Activated CD4-positive, alpha-beta T cell treated with anti-CD3 and anti-CD28 coated beads, Interleukin-2, amount 10 ng/mL, durations not matched to agents 24 days and 14 days (primary cell): Measurements from ENCODE around the gene GLG1. TPM values are rescaled to one million over a fixed set of nuclear protein-coding genes. Genes with fewer than 3 reads are reported as not detected.
A peak's percentile ranks its signal among the peaks of the same experiment; 100 is the strongest.

Experiments
- DNase-seq: peaks from one replicate; pipeline ENCODE4 v3.0.0; 2022
- H3K27ac Mint-ChIP-seq: one replicate; pipeline ENCODE4 v1.8.0; 2022; ENCODE audit warnings: mild to moderate bottlenecking, mixed read lengths
- H3K27me3 Mint-ChIP-seq: one replicate; pipeline ENCODE4 v1.8.0; 2022; ENCODE audit warnings: mixed read lengths
- H3K36me3 Mint-ChIP-seq: one replicate; pipeline ENCODE4 v1.8.0; 2022; ENCODE audit warnings: low read depth, mild to moderate bottlenecking, mixed read lengths
- H3K4me1 Mint-ChIP-seq: one replicate; pipeline ENCODE4 v1.8.0; 2021; ENCODE audit warnings: mixed read lengths
- H3K4me3 Mint-ChIP-seq: one replicate; pipeline ENCODE4 v1.8.0; 2022; ENCODE audit warnings: mild to moderate bottlenecking, moderate library complexity, mixed read lengths
- H3K9me3 Mint-ChIP-seq: one replicate; pipeline ENCODE4 v1.8.0; 2021; ENCODE audit warnings: mixed read lengths
- intact Hi-C: fragments of 100-400 bp; cut with micrococcal nuclease; formaldehyde crosslinking; loops from one replicate; pipeline ENCODE4 v1.15.1; 2023
- total RNA-seq: library from RNA; stranded (reverse); gene quantifications from 2 replicates; pipeline ENCODE4 v1.2.3, GENCODE V29; 2022

GLG1 gene
- total RNA-seq, 1 donor from 2014 or later: 64.7 TPM

GRCh38 chr16:74605332-74605731, 1.6 kb downstream of the GLG1 start:
- Mint-ChIP-seq H3K4me1 (peaks cover 67% of the 10 kb centered on the region), H3K4me3 (peak overlapping the region; percentile 87), H3K36me3 (peaks cover 19% of the 10 kb centered on the region), H3K9me3 (peaks cover 3% of the 10 kb centered on the region), H3K27me3 (no peaks in the 10 kb centered on the region), H3K27ac (peak overlapping the region; percentile 35)
- intact Hi-C loops: loop anchor here (5.0 to 10.0 kb wide), 2 partner anchors 241 to 308 kb away; partner anchors contain the start of gene PSMD7
- no peak for DNase-seq

GRCh38 chr16:74603848-74604247, 3.1 kb downstream of the GLG1 start:
- Mint-ChIP-seq H3K27ac (no peak overlapping the region), H3K4me1 (peaks cover 73% of the 10 kb centered on the region), H3K36me3 (peaks cover 21% of the 10 kb centered on the region), H3K27me3 (no peaks in the 10 kb centered on the region), H3K4me3 (peak overlapping the region; percentile 87), H3K9me3 (no peaks in the 10 kb centered on the region)
- no peak for DNase-seq
- intact Hi-C loops: loop anchor here (10.0 kb wide), 1 partner anchor 239 kb away; no protein-coding TSS in a partner anchor

- Mint-ChIP-seq H3K27me3 (no peaks in the 10 kb centered on the region), H3K27ac (peak overlapping the region; percentile 91), H3K4me1 (peaks cover 66% of the 10 kb centered on the region), H3K9me3 (no peaks in the 10 kb centered on the region), H3K36me3 (peaks cover 33% of the 10 kb centered on the region), H3K4me3 (peak overlapping the region; percentile 78)
- intact Hi-C loops: loop anchor here (10.0 kb wide), 1 partner anchor 236 kb away; no protein-coding TSS in a partner anchor
- peak; percentile 91 for DNase-seq
Observed at GRCh38 chr16:74601126-74601871, 5.6 kb downstream of the GLG1 start.

GRCh38 chr16:74596586-74596985, 10.3 kb downstream of the GLG1 start:
- H3K27me3 Mint-ChIP-seq: no peaks in the 10 kb centered on the region
- H3K27ac Mint-ChIP-seq: no peak overlapping the region
- no peaks in the 10 kb centered on the region for H3K9me3 Mint-ChIP-seq
- H3K4me3 Mint-ChIP-seq: no peak overlapping the region
- no peak for DNase-seq
- intact Hi-C loops: no loop called here
- H3K4me1 Mint-ChIP-seq: peaks cover 38% of the 10 kb centered on the region
- peaks cover 31% of the 10 kb centered on the region for H3K36me3 Mint-ChIP-seq

GRCh38 chr16:74592847-74593246, 14.1 kb downstream of the GLG1 start:
- no peak for DNase-seq
- intact Hi-C loops: no loop called here
- Mint-ChIP-seq H3K4me1 (peaks cover 19% of the 10 kb centered on the region), H3K27ac (no peak overlapping the region), H3K27me3 (no peaks in the 10 kb centered on the region), H3K4me3 (no peak overlapping the region), H3K9me3 (no peaks in the 10 kb centered on the region), H3K36me3 (peaks cover 24% of the 10 kb centered on the region)

GRCh38 chr16:74591876-74592650, 14.9 kb downstream of the GLG1 start:
- no peak for DNase-seq
- Mint-ChIP-seq H3K27me3 (no peaks in the 10 kb centered on the region), H3K4me1 (peaks cover 24% of the 10 kb centered on the region), H3K27ac (no peak overlapping the region), H3K4me3 (no peak overlapping the region), H3K36me3 (peaks cover 24% of the 10 kb centered on the region), H3K9me3 (no peaks in the 10 kb centered on the region)
- intact Hi-C loops: no loop called here

GRCh38 chr16:74586948-74587347, 20.0 kb downstream of the GLG1 start:
- H3K27me3 Mint-ChIP-seq: no peaks in the 10 kb centered on the region
- intact Hi-C loops: no loop called here
- H3K36me3 Mint-ChIP-seq: peaks cover 13% of the 10 kb centered on the region
- H3K4me1 Mint-ChIP-seq: peaks cover 24% of the 10 kb centered on the region
- H3K4me3 Mint-ChIP-seq: no peak overlapping the region
- no peak overlapping the region for H3K27ac Mint-ChIP-seq
- no peak for DNase-seq
- no peaks in the 10 kb centered on the region for H3K9me3 Mint-ChIP-seq

DNA sequence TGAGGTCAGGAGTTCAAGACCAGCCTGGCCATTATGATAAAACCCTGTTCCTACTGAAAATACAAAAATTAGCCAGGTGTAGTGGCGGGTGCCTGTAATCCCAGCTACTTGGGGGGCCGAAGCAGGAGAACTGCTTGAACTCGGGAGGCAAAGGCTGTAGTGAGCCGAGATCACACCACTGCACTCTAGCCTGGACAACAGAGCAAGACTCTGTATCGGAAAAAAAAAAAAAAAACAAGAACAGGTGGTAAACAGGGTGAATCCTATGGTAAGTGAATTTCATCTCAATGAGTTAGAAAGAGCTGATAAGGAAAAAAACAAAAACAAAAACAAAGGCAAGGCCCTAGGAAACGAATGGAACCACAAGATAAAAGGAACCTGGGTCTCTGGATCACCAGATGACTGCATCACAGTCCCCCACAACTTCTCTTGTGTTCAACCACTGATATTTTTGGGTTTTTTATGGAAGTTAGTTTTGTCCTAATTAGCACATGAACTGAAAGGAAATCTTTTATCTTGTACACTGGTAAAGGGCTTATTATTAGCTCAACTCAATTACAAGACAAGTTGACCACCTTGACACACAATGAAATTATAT, 21.0 kb downstream of the GLG1 start:
- no peak for DNase-seq
- H3K27me3 Mint-ChIP-seq: no peaks in the 10 kb centered on the region
- peaks cover 15% of the 10 kb centered on the region for H3K36me3 Mint-ChIP-seq
- intact Hi-C loops: no loop called here
- H3K27ac Mint-ChIP-seq: no peak overlapping the region
- H3K4me3 Mint-ChIP-seq: no peak overlapping the region
- no peaks in the 10 kb centered on the region for H3K9me3 Mint-ChIP-seq
- peaks cover 28% of the 10 kb centered on the region for H3K4me1 Mint-ChIP-seq

DNA sequence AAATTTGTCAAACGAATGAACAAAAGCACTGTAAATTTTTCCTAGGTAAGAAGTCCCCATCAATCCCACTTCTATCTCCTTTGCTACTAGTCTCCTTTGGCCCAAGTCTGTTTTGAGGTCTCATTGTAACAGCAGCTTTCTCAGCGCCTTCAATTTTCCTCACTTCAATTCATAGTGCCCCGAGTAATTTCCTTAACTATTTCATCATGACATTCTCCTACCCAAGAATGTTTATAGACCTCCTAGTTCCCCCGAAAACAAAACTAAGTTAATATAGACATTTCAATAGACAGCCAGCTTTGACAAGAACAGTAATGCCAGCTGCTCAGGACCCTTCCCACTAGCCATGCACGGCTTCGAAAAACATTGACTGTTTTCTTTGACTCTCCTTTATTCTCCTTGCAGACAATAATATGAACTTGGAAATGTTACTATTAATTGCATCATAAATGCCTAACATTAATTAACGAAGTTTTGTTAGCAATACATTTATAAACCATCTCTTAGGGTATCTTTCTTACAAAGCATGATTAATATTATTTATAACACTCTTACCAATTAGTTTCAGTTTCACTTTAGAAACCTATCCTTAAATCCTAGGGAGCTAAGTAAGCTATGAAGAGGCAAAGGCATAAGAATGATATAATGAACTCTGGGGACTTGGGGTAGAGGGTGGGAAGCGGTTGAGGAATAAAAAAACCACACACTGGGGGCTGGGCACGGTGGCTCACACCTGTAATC, 22.8 kb downstream of the GLG1 start:
- Mint-ChIP-seq H3K27ac (no peak overlapping the region), H3K9me3 (no peaks in the 10 kb centered on the region), H3K4me1 (peaks cover 34% of the 10 kb centered on the region), H3K36me3 (peaks cover 15% of the 10 kb centered on the region), H3K4me3 (no peak overlapping the region), H3K27me3 (no peaks in the 10 kb centered on the region)
- no peak for DNase-seq
- intact Hi-C loops: no loop called here

GRCh38 chr16:74582970-74583369, 23.9 kb downstream of the GLG1 start:
- no peaks in the 10 kb centered on the region for H3K9me3 Mint-ChIP-seq
- no peaks in the 10 kb centered on the region for H3K27me3 Mint-ChIP-seq
- intact Hi-C loops: no loop called here
- H3K36me3 Mint-ChIP-seq: peaks cover 16% of the 10 kb centered on the region
- no peak for DNase-seq
- no peak overlapping the region for H3K27ac Mint-ChIP-seq
- H3K4me3 Mint-ChIP-seq: no peak overlapping the region
- H3K4me1 Mint-ChIP-seq: peaks cover 41% of the 10 kb centered on the region

DNA sequence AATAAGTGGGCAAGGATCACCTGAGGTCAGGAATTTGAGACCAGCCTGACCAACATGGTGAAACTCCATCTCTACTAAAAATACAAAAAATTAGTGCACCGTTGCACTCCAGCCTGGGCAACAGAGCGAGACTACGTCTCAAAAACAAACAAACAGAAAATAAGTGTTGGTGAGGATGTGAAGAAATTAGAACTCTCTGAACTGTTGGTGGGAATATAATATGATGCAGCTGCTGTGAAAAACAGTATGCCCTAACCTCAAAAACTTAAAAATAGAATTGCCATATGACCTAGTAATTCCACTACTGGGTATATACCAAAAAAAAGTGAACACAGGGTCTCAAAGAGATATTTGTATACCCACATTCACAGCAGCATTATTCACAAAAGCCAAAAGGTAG, 26.1 kb downstream of the GLG1 start:
- intact Hi-C loops: no loop called here
- Mint-ChIP-seq H3K9me3 (no peaks in the 10 kb centered on the region), H3K4me1 (peaks cover 36% of the 10 kb centered on the region), H3K4me3 (no peak overlapping the region), H3K27me3 (no peaks in the 10 kb centered on the region), H3K36me3 (peaks cover 10% of the 10 kb centered on the region), H3K27ac (peak overlapping the region; percentile 18)
- no peak for DNase-seq

GRCh38 chr16:74578838-74579237, 28.1 kb downstream of the GLG1 start:
- DNase-seq: no peak
- Mint-ChIP-seq H3K36me3 (peaks cover 8% of the 10 kb centered on the region), H3K27me3 (no peaks in the 10 kb centered on the region), H3K27ac (peak overlapping the region; percentile 29), H3K4me1 (peaks cover 35% of the 10 kb centered on the region), H3K4me3 (no peak overlapping the region), H3K9me3 (no peaks in the 10 kb centered on the region)
- intact Hi-C loops: loop anchor here (1.0 to 10.0 kb wide), 4 partner anchors 28 to 113 kb away; partner anchors contain the start of gene GLG1

- Mint-ChIP-seq H3K36me3 (peaks cover 8% of the 10 kb centered on the region), H3K9me3 (no peaks in the 10 kb centered on the region), H3K4me1 (peaks cover 34% of the 10 kb centered on the region), H3K27me3 (no peaks in the 10 kb centered on the region), H3K4me3 (peak overlapping the region; percentile 8), H3K27ac (peak overlapping the region; percentile 29)
- intact Hi-C loops: loop anchor here (1.0 to 10.0 kb wide), 4 partner anchors 29 to 112 kb away; partner anchors contain the start of gene GLG1
- DNase-seq: no peak
Observed at GRCh38 chr16:74578433-74578832, 28.5 kb downstream of the GLG1 start.
